T-helper 1 cell treated with Interleukin-12 subunit alpha and Interleukin-12 subunit beta and Interleukin-4 antibody, amounts not matched to agents 30 μg/mL and 1 μg/mL, for 36 hours (primary cell): Measurements from ENCODE around the gene PRMT3.
"Not testable (repeated sequence)": the region's sequence is repeated elsewhere in the genome, so short reads cannot be mapped to it uniquely, and the experiment has no call there.

Source experiments
- H3K27ac Mint-ChIP-seq: one replicate; pipeline ENCODE4 v1.8.0; 2021; ENCODE audit warnings: mild to moderate bottlenecking, mixed read lengths
- H3K27me3 Mint-ChIP-seq: one replicate; pipeline ENCODE4 v1.8.0; 2021; ENCODE audit warnings: low read depth, mixed read lengths
- H3K36me3 Mint-ChIP-seq: one replicate; pipeline ENCODE4 v1.8.0; 2021; ENCODE audit warnings: low read depth, mixed read lengths
- H3K4me1 Mint-ChIP-seq: one replicate; pipeline ENCODE4 v1.8.0; 2021; ENCODE audit warnings: low read depth, mixed read lengths
- H3K4me3 Mint-ChIP-seq: one replicate; pipeline ENCODE4 v1.8.0; 2021; ENCODE audit warnings: mild to moderate bottlenecking, moderate library complexity, mixed read lengths
- H3K9me3 Mint-ChIP-seq: one replicate; pipeline ENCODE4 v1.8.0; 2021; ENCODE audit warnings: mixed read lengths

Gene PRMT3

GRCh38 chr11:20387261-20388095, at the start of gene PRMT3:
Gene PRMT3, plus strand, starts transcription at chr11:20387716. Its CDS starts 31 bp downstream, at chr11:20387747.
- H3K36me3 Mint-ChIP-seq: peaks cover 10% of the 10 kb centered on the region
- no peaks in the 10 kb centered on the region for H3K9me3 Mint-ChIP-seq
- H3K27ac Mint-ChIP-seq: peak within 1 kb of the TSS; percentile 100
- peak within 1 kb of the TSS; percentile 95 for H3K4me3 Mint-ChIP-seq
- H3K27me3 Mint-ChIP-seq: no peaks in the 10 kb centered on the region
- H3K4me1 Mint-ChIP-seq: peaks cover 15% of the 10 kb centered on the region

- Mint-ChIP-seq H3K36me3 (no peaks in the 10 kb centered on the region), H3K9me3 (no peaks in the 10 kb centered on the region), H3K4me3 (no peak overlapping the region), H3K4me1 (no peaks in the 10 kb centered on the region), H3K27ac (no peak overlapping the region), H3K27me3 (peaks cover 72% of the 10 kb centered on the region)
Measured at GRCh38 chr11:20342347-20343141, 45.0 kb upstream of the PRMT3 start.

GRCh38 chr11:20351136-20351535, 36.4 kb upstream of the PRMT3 start:
- Mint-ChIP-seq H3K27me3 (peaks cover 27% of the 10 kb centered on the region), H3K36me3 (no peaks in the 10 kb centered on the region), H3K9me3 (no peaks in the 10 kb centered on the region), H3K4me3 (no peak overlapping the region), H3K4me1 (peaks cover 9% of the 10 kb centered on the region), H3K27ac (no peak overlapping the region)

GRCh38 chr11:20351751-20352262, 35.7 kb upstream of the PRMT3 start:
- Mint-ChIP-seq H3K4me3 (no peak overlapping the region), H3K36me3 (no peaks in the 10 kb centered on the region), H3K4me1 (peaks cover 9% of the 10 kb centered on the region), H3K9me3 (no peaks in the 10 kb centered on the region), H3K27ac (no peak overlapping the region), H3K27me3 (peaks cover 22% of the 10 kb centered on the region)

- Mint-ChIP-seq H3K36me3 (no peaks in the 10 kb centered on the region), H3K4me3 (no peak overlapping the region), H3K27ac (no peak overlapping the region), H3K27me3 (peaks cover 13% of the 10 kb centered on the region), H3K4me1 (peaks cover 9% of the 10 kb centered on the region), H3K9me3 (no peaks in the 10 kb centered on the region)
Measured at GRCh38 chr11:20353829-20354434, 33.6 kb upstream of the PRMT3 start.

GRCh38 chr11:20355221-20356219, 32.0 kb upstream of the PRMT3 start:
- Mint-ChIP-seq H3K9me3 (no peaks in the 10 kb centered on the region), H3K27me3 (peaks cover 13% of the 10 kb centered on the region), H3K4me3 (no peak overlapping the region), H3K27ac (no peak overlapping the region), H3K4me1 (peaks cover 16% of the 10 kb centered on the region), H3K36me3 (no peaks in the 10 kb centered on the region)

- H3K9me3 Mint-ChIP-seq: peaks cover 3% of the 10 kb centered on the region
- peaks cover 17% of the 10 kb centered on the region for H3K4me1 Mint-ChIP-seq
- no peak overlapping the region for H3K27ac Mint-ChIP-seq
- no peaks in the 10 kb centered on the region for H3K36me3 Mint-ChIP-seq
- H3K27me3 Mint-ChIP-seq: peaks cover 4% of the 10 kb centered on the region
- H3K4me3 Mint-ChIP-seq: no peak overlapping the region
Measured at GRCh38 chr11:20357150-20357549, 30.4 kb upstream of the PRMT3 start.

GRCh38 chr11:20360650-20361049, 26.9 kb upstream of the PRMT3 start:
- peaks cover 37% of the 10 kb centered on the region for H3K4me1 Mint-ChIP-seq
- H3K36me3 Mint-ChIP-seq: peaks cover 3% of the 10 kb centered on the region
- peak overlapping the region; percentile 46 for H3K27ac Mint-ChIP-seq
- H3K4me3 Mint-ChIP-seq: peak overlapping the region; percentile 61
- H3K9me3 Mint-ChIP-seq: peaks cover 3% of the 10 kb centered on the region
- peaks cover 4% of the 10 kb centered on the region for H3K27me3 Mint-ChIP-seq

- H3K36me3 Mint-ChIP-seq: peaks cover 12% of the 10 kb centered on the region
- H3K4me1 Mint-ChIP-seq: peaks cover 50% of the 10 kb centered on the region
- H3K4me3 Mint-ChIP-seq: peak overlapping the region; percentile 82
- H3K27me3 Mint-ChIP-seq: no peaks in the 10 kb centered on the region
- H3K9me3 Mint-ChIP-seq: peaks cover 3% of the 10 kb centered on the region
- peak overlapping the region; percentile 93 for H3K27ac Mint-ChIP-seq
Measured at GRCh38 chr11:20362481-20362880, 25.0 kb upstream of the PRMT3 start.

GRCh38 chr11:20363149-20363499, 24.4 kb upstream of the PRMT3 start:
- Mint-ChIP-seq H3K4me1 (peaks cover 53% of the 10 kb centered on the region), H3K9me3 (peaks cover 3% of the 10 kb centered on the region), H3K36me3 (peaks cover 15% of the 10 kb centered on the region), H3K27ac (peak overlapping the region; percentile 93), H3K27me3 (no peaks in the 10 kb centered on the region), H3K4me3 (peak overlapping the region; percentile 82)

GRCh38 chr11:20363500-20364340, 23.8 kb upstream of the PRMT3 start, which contains the start of gene HTATIP2:
Gene HTATIP2, plus strand, starts transcription at chr11:20363714. Its CDS starts 524 bp downstream, at chr11:20364238.
- Mint-ChIP-seq H3K36me3 (peaks cover 21% of the 10 kb centered on the region), H3K27me3 (no peaks in the 10 kb centered on the region), H3K4me3 (peak within 1 kb of the TSS; percentile 83), H3K4me1 (peaks cover 58% of the 10 kb centered on the region), H3K27ac (peak within 1 kb of the TSS; percentile 93), H3K9me3 (peaks cover 3% of the 10 kb centered on the region)

- H3K27me3 Mint-ChIP-seq: no peaks in the 10 kb centered on the region
- peaks cover 24% of the 10 kb centered on the region for H3K36me3 Mint-ChIP-seq
- H3K4me3 Mint-ChIP-seq: peak overlapping the region; percentile 83
- H3K27ac Mint-ChIP-seq: peak overlapping the region; percentile 82
- H3K9me3 Mint-ChIP-seq: peaks cover 3% of the 10 kb centered on the region
- peaks cover 60% of the 10 kb centered on the region for H3K4me1 Mint-ChIP-seq
Measured at GRCh38 chr11:20364341-20364792, 23.1 kb upstream of the PRMT3 start.

GRCh38 chr11:20365465-20365864, 22.1 kb upstream of the PRMT3 start:
- Mint-ChIP-seq H3K4me3 (peak overlapping the region; percentile 57), H3K4me1 (peaks cover 54% of the 10 kb centered on the region), H3K36me3 (peaks cover 28% of the 10 kb centered on the region)
- not testable (repeated sequence) for H3K9me3 Mint-ChIP-seq, H3K27me3 Mint-ChIP-seq, H3K27ac Mint-ChIP-seq
